PC-3 (cell line): ENCODE measurements around the gene DCAF16. TPM values are rescaled to one million over a fixed set of nuclear protein-coding genes. Genes with fewer than 3 reads are reported as not detected.

Experiments used
- ATAC-seq: fragments of 200-7000 bp; cut with Tn5 transposase; 2 replicates; pipeline ENCODE4 v1.9.1; 2020; ENCODE audit warnings: mild to moderate bottlenecking, moderate library complexity
- BruUV-seq: library from RNA; stranded (reverse); fragments of 400-500 nt; replicated peaks from 2 replicates; lab custom pipeline; 2021; lab: Mats Ljungman, UMichigan
- CTCF ChIA-PET: fragments of 300-600 bp; sonication (Branson Sonifier 250); formaldehyde crosslinking; loops from one replicate; lab custom pipeline; 2022; ENCODE audit warnings: antibody characterized with exemption; lab: Charles Lee
- POLR2A ChIA-PET: fragments of 300-600 bp; sonication (Branson Sonifier 250); formaldehyde crosslinking; loops from one replicate; lab custom pipeline; 2022; ENCODE audit warnings: antibody characterized with exemption; ENCODE audit not compliant: unreplicated experiment; lab: Charles Lee
- DNase-seq: peaks from one replicate; pipeline ENCODE4 v3.0.0-alpha.2; 2015
- H2AFZ ChIP-seq: fragments of 300-600 bp; sonication (generic); 2 replicates; pipeline ENCODE4 v1.6.0; 2016; ENCODE audit warnings: antibody characterized with exemption, low read length
- H3F3A ChIP-seq: fragments of 300-600 bp; sonication (generic); one replicate; pipeline ENCODE4 v1.6.0; 2017; ENCODE audit warnings: antibody characterized with exemption, low read length, control low read depth, mild to moderate bottlenecking; ENCODE audit not compliant: unreplicated experiment
- H3K27ac ChIP-seq: fragments of 300-600 bp; sonication (generic); 2 replicates; pipeline ENCODE4 v1.5.1; 2016; ENCODE audit warnings: mild to moderate bottlenecking, low read length
- H3K27me3 ChIP-seq: fragments of 300-600 bp; sonication (generic); 2 replicates; pipeline ENCODE4 v1.6.1; 2016; ENCODE audit warnings: low read length, mixed read lengths
- H3K36me3 ChIP-seq: fragments of 300-600 bp; sonication (generic); 2 replicates; pipeline ENCODE4 v1.6.1; 2016; ENCODE audit warnings: low read depth, mixed run types, low read length, mixed read lengths
- H3K4me1 ChIP-seq: fragments of 300-600 bp; sonication (generic); 2 replicates; pipeline ENCODE4 v1.5.1; 2016; ENCODE audit warnings: low read length; ENCODE audit not compliant: insufficient read depth
- H3K4me2 ChIP-seq: fragments of 300-600 bp; sonication (generic); 2 replicates; pipeline ENCODE4 v1.6.0; 2016; ENCODE audit warnings: low read length
- H3K4me3 ChIP-seq: fragments of 300-600 bp; sonication (generic); 2 replicates; pipeline ENCODE4 v1.5.1; 2016; ENCODE audit warnings: mild to moderate bottlenecking, low read length, mixed read lengths
- H3K79me2 ChIP-seq: fragments of 300-600 bp; sonication (generic); 2 replicates; pipeline ENCODE4 v1.6.1; 2017; ENCODE audit warnings: low read length, mixed read lengths
- H3K9ac ChIP-seq: fragments of 300-600 bp; sonication (generic); 2 replicates; pipeline ENCODE4 v1.6.0; 2016; ENCODE audit warnings: mild to moderate bottlenecking, low read length
- H3K9me2 ChIP-seq: fragments of 300-600 bp; sonication (generic); replicated peaks from 2 replicates; pipeline ENCODE4 v1.6.1; 2016; ENCODE audit warnings: mixed run types, low read length, mixed read lengths
- H3K9me3 ChIP-seq: fragments of 300-600 bp; sonication (generic); 2 replicates; pipeline ENCODE4 v1.6.1; 2016; ENCODE audit warnings: low read length, mixed read lengths
- H4K20me1 ChIP-seq: fragments of 300-600 bp; sonication (generic); 2 replicates; pipeline ENCODE4 v1.6.1; 2016; ENCODE audit warnings: low read length, mixed read lengths
- CTCF ChIP-seq: fragments of 300-600 bp; sonication (generic); conservative IDR thresholded peaks from 2 replicates; pipeline ENCODE4 v1.5.1; 2017; ENCODE audit warnings: antibody characterized with exemption, low read depth, mild to moderate bottlenecking, low read length
- EZH2 ChIP-seq: fragments of 300-600 bp; sonication (generic); IDR thresholded peaks from one replicate; pipeline ENCODE4 v1.6.1; 2017; ENCODE audit warnings: antibody characterized with exemption, mild to moderate bottlenecking, low read length; ENCODE audit not compliant: unreplicated experiment
- EZH2phosphoT487 ChIP-seq: fragments of 300-600 bp; sonication (generic); IDR thresholded peaks from 2 replicates; pipeline ENCODE4 v1.6.1; 2018; ENCODE audit warnings: mild to moderate bottlenecking, antibody characterized with exemption, low read length, borderline replicate concordance
- intact Hi-C: fragments of 100-400 bp; cut with micrococcal nuclease; formaldehyde crosslinking; loops from 2 replicates; pipeline ENCODE4 v1.9.0; 2023
- total RNA-seq: library from RNA; depleted of rRNA; stranded (reverse); fragments of >200 nt; gene quantifications from 2 replicates; pipeline ENCODE4 v1.2.3, GENCODE V29; 2014

Gene DCAF16
- total RNA-seq, 1 experiment from 2014 or later = 26.1 TPM

GRCh38 chr4:17762726-17763125, 47.8 kb downstream of the DCAF16 start:
- Histone ChIP-seq H3K79me2 (no peaks in the 10 kb centered on the region), H3K4me1 (no peaks in the 10 kb centered on the region), H2AFZ (no peak overlapping the region), H4K20me1 (no peaks in the 10 kb centered on the region), H3K9me3 (no peaks in the 10 kb centered on the region), H3K36me3 (no peaks in the 10 kb centered on the region), H3K4me2 (no peak overlapping the region), H3K9ac (no peak overlapping the region), H3K4me3 (no peak overlapping the region), H3K27ac (no peak overlapping the region), H3K27me3 (no peaks in the 10 kb centered on the region), H3K9me2 (no peaks in the 10 kb centered on the region), H3F3A (no peaks in the 10 kb centered on the region)
- intact Hi-C loops = no loop called here
- TF ChIP-seq EZH2 (no peak), CTCF (peak; percentile 48)
- no peak for ATAC-seq
- BruUV-seq = no TSS peak
- ChIA-PET POLR2A (no interaction called here), CTCF (no interaction called here)
- DNase-seq = peak; percentile 60

- Histone ChIP-seq H3K79me2 (no peaks in the 10 kb centered on the region), H3K27me3 (no peaks in the 10 kb centered on the region), H3K36me3 (no peaks in the 10 kb centered on the region), H3K9me2 (no peaks in the 10 kb centered on the region), H4K20me1 (no peaks in the 10 kb centered on the region), H3K4me2 (no peak overlapping the region), H3K4me3 (no peak overlapping the region), H3K9me3 (no peaks in the 10 kb centered on the region), H3K9ac (no peak overlapping the region), H3K27ac (no peak overlapping the region), H3K4me1 (no peaks in the 10 kb centered on the region), H2AFZ (no peak overlapping the region), H3F3A (no peaks in the 10 kb centered on the region)
- ATAC-seq (no peak), DNase-seq (no peak)
- ChIA-PET CTCF (no interaction called here), POLR2A (no interaction called here)
- TF ChIP-seq EZH2 (no peak), EZH2phosphoT487 (no peak), CTCF (no peak)
- intact Hi-C loops = no loop called here
- BruUV-seq = no TSS peak
Observed at GRCh38 chr4:17761062-17761461, 49.5 kb downstream of the DCAF16 start.

GRCh38 chr4:17760626-17761025, 49.9 kb downstream of the DCAF16 start:
- Histone ChIP-seq H3K27ac (no peak overlapping the region), H3K4me1 (no peaks in the 10 kb centered on the region), H3K4me2 (no peak overlapping the region), H2AFZ (no peak overlapping the region), H4K20me1 (no peaks in the 10 kb centered on the region), H3K27me3 (no peaks in the 10 kb centered on the region), H3K36me3 (no peaks in the 10 kb centered on the region), H3K9me3 (no peaks in the 10 kb centered on the region), H3K4me3 (no peak overlapping the region), H3K9ac (no peak overlapping the region), H3K79me2 (no peaks in the 10 kb centered on the region), H3F3A (no peaks in the 10 kb centered on the region), H3K9me2 (no peaks in the 10 kb centered on the region)
- ChIA-PET CTCF (no interaction called here), POLR2A (no interaction called here)
- intact Hi-C loops = no loop called here
- ATAC-seq = no peak
- no peak for TF ChIP-seq EZH2
- no peak for TF ChIP-seq CTCF
- no peak for TF ChIP-seq EZH2phosphoT487
- DNase-seq = no peak
- BruUV-seq = no TSS peak
